ENCODE measurements around the gene MTMR4.

The MTMR4 gene

DNA sequence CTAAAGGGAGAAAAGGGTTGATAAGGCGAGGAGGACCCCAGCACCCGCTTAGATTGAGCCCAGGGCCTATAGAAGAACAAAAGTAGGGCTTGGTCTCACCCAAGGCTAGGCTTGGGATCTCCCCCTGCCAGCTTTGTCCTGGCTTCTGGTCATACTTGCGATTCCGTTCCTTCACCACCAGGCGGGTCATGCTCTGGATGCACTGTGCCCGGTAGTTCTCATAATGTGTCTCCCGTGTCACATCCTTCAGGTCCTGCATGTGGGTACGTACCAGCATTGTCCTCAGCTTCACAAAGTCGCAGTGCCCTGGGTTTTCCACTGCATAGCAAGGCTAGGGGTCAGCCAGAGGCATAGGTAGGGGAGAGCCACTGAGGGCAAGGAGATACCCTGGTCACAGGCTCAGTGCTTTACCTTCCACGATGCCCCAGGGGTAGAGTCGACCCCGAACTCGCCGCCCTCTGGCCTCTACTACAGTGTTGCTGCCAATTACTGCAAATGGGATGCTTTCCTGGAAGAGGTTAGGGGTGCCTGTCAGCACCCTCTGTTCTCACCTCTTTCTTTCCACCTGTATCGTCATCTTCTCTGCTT, 6.5 kb upstream of the MTMR4 start:
- no peak for TF ChIP-seq ZC3H10 (CRISPR knock-in tag; IDR thresholded peaks at IDR 0.05)
- no peak for TF ChIP-seq ZNF70 (CRISPR knock-in tag; IDR thresholded peaks at IDR 0.05)
- TF ChIP-seq ZFP3 (CRISPR knock-in tag; IDR thresholded peaks at IDR 0.05), result no peak
- no peak for ATAC-seq

DNA sequence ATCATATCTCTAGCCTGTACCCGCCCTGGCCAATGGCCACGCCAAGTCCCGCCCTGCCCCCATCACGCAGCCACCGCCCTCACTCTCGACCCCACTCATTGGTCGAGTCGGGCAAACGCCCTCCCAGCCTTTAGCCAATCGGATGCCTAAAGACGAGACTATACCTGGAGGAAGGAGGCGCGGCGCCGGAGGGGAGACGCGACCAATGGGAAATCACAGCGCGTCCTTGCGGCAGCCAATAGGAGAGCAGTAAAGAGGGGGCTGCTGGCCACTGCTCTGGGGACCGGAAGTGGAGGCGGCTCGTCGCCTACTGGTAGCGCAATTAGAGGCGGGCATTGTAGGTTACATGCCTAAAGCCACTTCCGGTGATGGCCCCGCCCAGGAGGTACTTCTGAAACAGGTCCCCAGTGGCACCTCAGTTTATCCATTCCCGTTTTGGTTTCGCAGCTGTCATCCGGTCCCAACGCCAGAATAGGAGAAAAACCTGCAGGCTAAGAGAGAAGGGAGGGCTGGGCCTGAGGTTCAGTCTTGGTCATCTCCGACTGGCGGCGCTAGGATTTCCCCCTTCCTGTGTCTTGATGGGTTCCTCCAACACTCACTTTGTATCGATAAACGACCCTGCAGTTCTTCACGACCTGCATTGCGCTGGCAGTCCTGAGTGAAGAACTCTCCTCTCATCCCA, 3.6 kb upstream of the MTMR4 start:
- peak; percentile 86 for ATAC-seq
- no peak; the same call in 1 of the 2 replicates for TF ChIP-seq ZNF8 (CRISPR knock-in tag; IDR thresholded peaks at IDR 0.05)
- TF ChIP-seq ESRRG (CRISPR knock-in tag; IDR thresholded peaks at IDR 0.05), result no peak
- TF ChIP-seq, protein P1, sequence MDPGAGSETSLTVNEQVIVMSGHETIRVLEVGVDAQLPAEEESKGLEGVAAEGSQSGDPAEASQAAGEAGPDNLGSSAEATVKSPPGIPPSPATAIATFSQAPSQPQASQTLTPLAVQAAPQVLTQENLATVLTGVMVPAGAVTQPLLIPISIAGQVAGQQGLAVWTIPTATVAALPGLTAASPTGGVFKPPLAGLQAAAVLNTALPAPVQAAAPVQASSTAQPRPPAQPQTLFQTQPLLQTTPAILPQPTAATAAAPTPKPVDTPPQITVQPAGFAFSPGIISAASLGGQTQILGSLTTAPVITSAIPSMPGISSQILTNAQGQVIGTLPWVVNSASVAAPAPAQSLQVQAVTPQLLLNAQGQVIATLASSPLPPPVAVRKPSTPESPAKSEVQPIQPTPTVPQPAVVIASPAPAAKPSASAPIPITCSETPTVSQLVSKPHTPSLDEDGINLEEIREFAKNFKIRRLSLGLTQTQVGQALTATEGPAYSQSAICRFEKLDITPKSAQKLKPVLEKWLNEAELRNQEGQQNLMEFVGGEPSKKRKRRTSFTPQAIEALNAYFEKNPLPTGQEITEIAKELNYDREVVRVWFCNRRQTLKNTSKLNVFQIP (CRISPR knock-in tag; IDR thresholded peaks at IDR 0.05; ENCODE audit: borderline replicate concordance, low read depth), result no peak; the same call in 1 of the 2 replicates
- TF ChIP-seq, protein P2, sequence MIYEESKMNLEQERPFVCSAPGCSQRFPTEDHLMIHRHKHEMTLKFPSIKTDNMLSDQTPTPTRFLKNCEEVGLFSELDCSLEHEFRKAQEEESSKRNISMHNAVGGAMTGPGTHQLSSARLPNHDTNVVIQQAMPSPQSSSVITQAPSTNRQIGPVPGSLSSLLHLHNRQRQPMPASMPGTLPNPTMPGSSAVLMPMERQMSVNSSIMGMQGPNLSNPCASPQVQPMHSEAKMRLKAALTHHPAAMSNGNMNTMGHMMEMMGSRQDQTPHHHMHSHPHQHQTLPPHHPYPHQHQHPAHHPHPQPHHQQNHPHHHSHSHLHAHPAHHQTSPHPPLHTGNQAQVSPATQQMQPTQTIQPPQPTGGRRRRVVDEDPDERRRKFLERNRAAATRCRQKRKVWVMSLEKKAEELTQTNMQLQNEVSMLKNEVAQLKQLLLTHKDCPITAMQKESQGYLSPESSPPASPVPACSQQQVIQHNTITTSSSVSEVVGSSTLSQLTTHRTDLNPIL (CRISPR knock-in tag; IDR thresholded peaks at IDR 0.05; ENCODE audit: low read depth), result no peak
- no peak for TF ChIP-seq ISL1 (CRISPR knock-in tag; IDR thresholded peaks at IDR 0.05)
- TF ChIP-seq OSR1 (CRISPR knock-in tag; IDR thresholded peaks at IDR 0.05), result no peak
- no peak for TF ChIP-seq TOX (CRISPR knock-in tag; IDR thresholded peaks at IDR 0.05; ENCODE audit: borderline replicate concordance)
- no peak for TF ChIP-seq BACH2 (CRISPR knock-in tag; IDR thresholded peaks at IDR 0.05; ENCODE audit: borderline replicate concordance)
- TF ChIP-seq, protein P3, sequence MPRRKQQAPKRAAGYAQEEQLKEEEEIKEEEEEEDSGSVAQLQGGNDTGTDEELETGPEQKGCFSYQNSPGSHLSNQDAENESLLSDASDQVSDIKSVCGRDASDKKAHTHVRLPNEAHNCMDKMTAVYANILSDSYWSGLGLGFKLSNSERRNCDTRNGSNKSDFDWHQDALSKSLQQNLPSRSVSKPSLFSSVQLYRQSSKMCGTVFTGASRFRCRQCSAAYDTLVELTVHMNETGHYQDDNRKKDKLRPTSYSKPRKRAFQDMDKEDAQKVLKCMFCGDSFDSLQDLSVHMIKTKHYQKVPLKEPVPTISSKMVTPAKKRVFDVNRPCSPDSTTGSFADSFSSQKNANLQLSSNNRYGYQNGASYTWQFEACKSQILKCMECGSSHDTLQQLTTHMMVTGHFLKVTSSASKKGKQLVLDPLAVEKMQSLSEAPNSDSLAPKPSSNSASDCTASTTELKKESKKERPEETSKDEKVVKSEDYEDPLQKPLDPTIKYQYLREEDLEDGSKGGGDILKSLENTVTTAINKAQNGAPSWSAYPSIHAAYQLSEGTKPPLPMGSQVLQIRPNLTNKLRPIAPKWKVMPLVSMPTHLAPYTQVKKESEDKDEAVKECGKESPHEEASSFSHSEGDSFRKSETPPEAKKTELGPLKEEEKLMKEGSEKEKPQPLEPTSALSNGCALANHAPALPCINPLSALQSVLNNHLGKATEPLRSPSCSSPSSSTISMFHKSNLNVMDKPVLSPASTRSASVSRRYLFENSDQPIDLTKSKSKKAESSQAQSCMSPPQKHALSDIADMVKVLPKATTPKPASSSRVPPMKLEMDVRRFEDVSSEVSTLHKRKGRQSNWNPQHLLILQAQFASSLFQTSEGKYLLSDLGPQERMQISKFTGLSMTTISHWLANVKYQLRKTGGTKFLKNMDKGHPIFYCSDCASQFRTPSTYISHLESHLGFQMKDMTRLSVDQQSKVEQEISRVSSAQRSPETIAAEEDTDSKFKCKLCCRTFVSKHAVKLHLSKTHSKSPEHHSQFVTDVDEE (CRISPR knock-in tag; IDR thresholded peaks at IDR 0.05), result peak; percentile 10; the same call in 1 of the 2 replicates
- TF ChIP-seq, protein P4, sequence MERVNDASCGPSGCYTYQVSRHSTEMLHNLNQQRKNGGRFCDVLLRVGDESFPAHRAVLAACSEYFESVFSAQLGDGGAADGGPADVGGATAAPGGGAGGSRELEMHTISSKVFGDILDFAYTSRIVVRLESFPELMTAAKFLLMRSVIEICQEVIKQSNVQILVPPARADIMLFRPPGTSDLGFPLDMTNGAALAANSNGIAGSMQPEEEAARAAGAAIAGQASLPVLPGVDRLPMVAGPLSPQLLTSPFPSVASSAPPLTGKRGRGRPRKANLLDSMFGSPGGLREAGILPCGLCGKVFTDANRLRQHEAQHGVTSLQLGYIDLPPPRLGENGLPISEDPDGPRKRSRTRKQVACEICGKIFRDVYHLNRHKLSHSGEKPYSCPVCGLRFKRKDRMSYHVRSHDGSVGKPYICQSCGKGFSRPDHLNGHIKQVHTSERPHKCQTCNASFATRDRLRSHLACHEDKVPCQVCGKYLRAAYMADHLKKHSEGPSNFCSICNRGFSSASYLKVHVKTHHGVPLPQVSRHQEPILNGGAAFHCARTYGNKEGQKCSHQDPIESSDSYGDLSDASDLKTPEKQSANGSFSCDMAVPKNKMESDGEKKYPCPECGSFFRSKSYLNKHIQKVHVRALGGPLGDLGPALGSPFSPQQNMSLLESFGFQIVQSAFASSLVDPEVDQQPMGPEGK (CRISPR knock-in tag; IDR thresholded peaks at IDR 0.05; ENCODE audit: borderline replicate concordance), result no peak
- TF ChIP-seq GLIS3 (CRISPR knock-in tag; IDR thresholded peaks at IDR 0.05), result peak; percentile 74; the same call in 1 of the 2 replicates
- no peak for TF ChIP-seq ARNTL (CRISPR knock-in tag; IDR thresholded peaks at IDR 0.05; ENCODE audit: borderline replicate concordance, low read depth)
- no peak for TF ChIP-seq ZC3H10 (CRISPR knock-in tag; IDR thresholded peaks at IDR 0.05)
- no peak for TF ChIP-seq ZFP30 (CRISPR knock-in tag; IDR thresholded peaks at IDR 0.05)
- TF ChIP-seq TCF4 (CRISPR knock-in tag; IDR thresholded peaks at IDR 0.05; ENCODE audit: borderline replicate concordance), result no peak
- no peak for TF ChIP-seq PPARA (CRISPR knock-in tag; IDR thresholded peaks at IDR 0.05; ENCODE audit: borderline replicate concordance)
- TF ChIP-seq, protein P5, sequence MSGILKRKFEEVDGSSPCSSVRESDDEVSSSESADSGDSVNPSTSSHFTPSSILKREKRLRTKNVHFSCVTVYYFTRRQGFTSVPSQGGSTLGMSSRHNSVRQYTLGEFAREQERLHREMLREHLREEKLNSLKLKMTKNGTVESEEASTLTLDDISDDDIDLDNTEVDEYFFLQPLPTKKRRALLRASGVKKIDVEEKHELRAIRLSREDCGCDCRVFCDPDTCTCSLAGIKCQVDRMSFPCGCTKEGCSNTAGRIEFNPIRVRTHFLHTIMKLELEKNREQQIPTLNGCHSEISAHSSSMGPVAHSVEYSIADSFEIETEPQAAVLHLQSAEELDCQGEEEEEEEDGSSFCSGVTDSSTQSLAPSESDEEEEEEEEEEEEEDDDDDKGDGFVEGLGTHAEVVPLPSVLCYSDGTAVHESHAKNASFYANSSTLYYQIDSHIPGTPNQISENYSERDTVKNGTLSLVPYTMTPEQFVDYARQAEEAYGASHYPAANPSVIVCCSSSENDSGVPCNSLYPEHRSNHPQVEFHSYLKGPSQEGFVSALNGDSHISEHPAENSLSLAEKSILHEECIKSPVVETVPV (CRISPR knock-in tag; IDR thresholded peaks at IDR 0.05), result no peak

DNA sequence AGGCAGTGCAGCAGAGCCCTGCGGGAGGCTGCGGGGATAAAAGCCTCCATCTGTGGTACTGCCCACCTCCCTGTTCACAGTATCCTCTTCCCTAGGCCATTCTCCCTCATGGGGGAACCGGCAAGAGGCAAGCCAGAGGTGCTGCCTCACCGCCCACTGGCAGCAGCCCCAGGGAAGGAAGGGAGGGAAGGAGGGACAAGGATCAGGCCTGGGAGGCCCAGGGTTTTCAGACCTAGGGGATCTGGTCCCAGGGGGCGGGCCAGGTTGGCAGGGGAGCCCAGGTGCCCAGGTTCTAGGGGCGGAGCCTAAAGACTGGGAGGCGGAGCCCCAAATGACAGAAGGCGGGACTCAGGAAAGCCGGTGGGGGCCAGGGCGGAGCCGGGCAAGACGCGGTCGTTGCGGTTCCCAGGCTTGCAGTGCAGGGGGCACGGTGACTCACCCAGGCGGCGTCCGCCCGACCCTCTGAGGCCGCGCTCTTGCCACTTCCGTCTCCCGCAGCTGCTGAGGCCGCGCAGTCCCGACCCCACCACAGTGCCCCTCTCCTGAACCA, 3.0 kb upstream of the MTMR4 start:
- no peak for ATAC-seq
- TF ChIP-seq SNAI2 (CRISPR knock-in tag; IDR thresholded peaks at IDR 0.05) (no peak), OSR1 (CRISPR knock-in tag; IDR thresholded peaks at IDR 0.05) (no peak), GLIS3 (CRISPR knock-in tag; IDR thresholded peaks at IDR 0.05) (no peak), BACH2 (CRISPR knock-in tag; IDR thresholded peaks at IDR 0.05; ENCODE audit: borderline replicate concordance) (no peak), ZNF70 (CRISPR knock-in tag; IDR thresholded peaks at IDR 0.05) (no peak), ZNF8 (CRISPR knock-in tag; IDR thresholded peaks at IDR 0.05) (no peak), ZFP30 (CRISPR knock-in tag; IDR thresholded peaks at IDR 0.05) (no peak), TOX (CRISPR knock-in tag; IDR thresholded peaks at IDR 0.05; ENCODE audit: borderline replicate concordance) (no peak), ARNTL (CRISPR knock-in tag; IDR thresholded peaks at IDR 0.05; ENCODE audit: borderline replicate concordance, low read depth) (no peak), PPARA (CRISPR knock-in tag; IDR thresholded peaks at IDR 0.05; ENCODE audit: borderline replicate concordance) (no peak), ZC3H10 (CRISPR knock-in tag; IDR thresholded peaks at IDR 0.05) (no peak), ZFP3 (CRISPR knock-in tag; IDR thresholded peaks at IDR 0.05) (no peak)
- TF ChIP-seq, protein P5 (CRISPR knock-in tag; IDR thresholded peaks at IDR 0.05), result no peak
- TF ChIP-seq, protein P2 (CRISPR knock-in tag; IDR thresholded peaks at IDR 0.05; ENCODE audit: low read depth), result no peak
- TF ChIP-seq, protein P4 (CRISPR knock-in tag; IDR thresholded peaks at IDR 0.05; ENCODE audit: borderline replicate concordance), result no peak
